Activated CD8-positive, alpha-beta T cell treated with anti-CD3 and anti-CD28 coated beads for 36 hours (primary cell): ENCODE measurements around the gene COBL. TPM values are rescaled to one million over a fixed set of nuclear protein-coding genes. Genes with fewer than 3 reads are reported as not detected.

Source experiments
- ATAC-seq: fragments of 200-7000 bp; cut with Tn5 transposase; one replicate; pipeline ENCODE4 v1.10.0; 2021; ENCODE audit warnings: mild to moderate bottlenecking, moderate library complexity
- CTCF ChIA-PET: fragments of 350-600 bp; sonication (Branson Sonifier 250); formaldehyde crosslinking; loops from one replicate; lab custom pipeline; 2021; ENCODE audit warnings: antibody characterized with exemption; lab: Charles Lee
- POLR2A ChIA-PET: fragments of 350-600 bp; sonication (Branson Sonifier 250); formaldehyde crosslinking; loops from one replicate; lab custom pipeline; 2021; ENCODE audit warnings: antibody characterized with exemption; lab: Charles Lee
- DNase-seq: peaks from one replicate; pipeline ENCODE4 v3.0.0-alpha.2; 2020
- H3K27ac Mint-ChIP-seq: one replicate; pipeline ENCODE4 v1.8.0; 2021; ENCODE audit warnings: mild to moderate bottlenecking, mixed read lengths
- H3K27me3 Mint-ChIP-seq: one replicate; pipeline ENCODE4 v1.8.0; 2021; ENCODE audit warnings: mixed read lengths
- H3K36me3 Mint-ChIP-seq: one replicate; pipeline ENCODE4 v1.8.0; 2021; ENCODE audit warnings: low read depth, mixed read lengths
- H3K4me1 Mint-ChIP-seq: one replicate; pipeline ENCODE4 v1.8.0; 2021; ENCODE audit warnings: low read depth, mixed read lengths
- H3K4me3 Mint-ChIP-seq: one replicate; pipeline ENCODE4 v1.8.0; 2021; ENCODE audit warnings: mild to moderate bottlenecking, moderate library complexity, mixed read lengths
- H3K9me3 Mint-ChIP-seq: one replicate; pipeline ENCODE4 v1.8.0; 2021; ENCODE audit warnings: mixed read lengths
- intact Hi-C: fragments of 100-400 bp; cut with micrococcal nuclease; formaldehyde crosslinking; loops from one replicate; pipeline ENCODE4 v1.10.0; 2022
- total RNA-seq, 2 experiments: library from RNA; stranded (reverse); gene quantifications; one replicate each; pipeline ENCODE4 v1.2.3, GENCODE V29; 2021
- TF ChIP-seq, protein P1 (sequence below): fragments of 200-600 bp; IDR thresholded peaks from one replicate; pipeline ENCODE4 v1.8.0; 2022; ENCODE audit warnings: antibody characterized with exemption, mild to moderate bottlenecking

The COBL gene
- total RNA-seq, 2 experiments from 2014 or later, result not detected

DNA sequence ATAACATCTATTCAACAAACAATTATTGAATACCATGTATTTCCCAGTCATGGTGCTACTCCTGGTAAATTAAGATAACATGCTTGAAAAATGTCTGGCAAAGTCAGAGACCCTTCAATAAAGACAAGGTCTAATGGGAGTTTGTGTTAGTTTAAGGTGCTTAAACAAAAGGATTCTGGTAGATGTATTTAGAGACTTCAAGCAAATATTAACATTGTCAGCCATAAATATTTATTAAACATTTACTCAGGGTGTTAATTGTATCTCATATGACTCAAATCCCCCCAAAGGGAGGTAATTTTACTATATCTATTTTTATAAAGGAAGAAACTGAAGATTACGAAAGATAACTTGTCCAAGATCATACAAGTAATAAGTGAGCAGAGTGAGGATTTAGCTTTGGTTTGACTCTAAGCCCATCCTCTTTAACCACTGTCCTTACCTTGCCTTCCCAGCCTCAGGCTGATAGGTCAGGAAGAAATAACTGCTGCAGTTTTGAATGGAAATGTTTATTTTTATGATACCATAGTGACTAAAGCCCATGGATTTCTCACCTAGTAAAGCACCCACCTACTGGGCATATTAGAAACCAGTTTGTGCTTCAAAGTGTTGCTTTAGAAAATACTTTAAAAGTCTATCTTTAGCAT, 215.4 kb downstream of the COBL start:
- Mint-ChIP-seq H3K27ac (no peak overlapping the region), H3K36me3 (no peaks in the 10 kb centered on the region), H3K4me3 (no peak overlapping the region), H3K9me3 (peaks cover 11% of the 10 kb centered on the region), H3K4me1 (no peaks in the 10 kb centered on the region), H3K27me3 (no peaks in the 10 kb centered on the region)
- ChIA-PET POLR2A (interaction anchor here (1.0 kb wide), 1 partner anchor 39 kb away, joined by 3 read pairs; no protein-coding TSS in a partner anchor), CTCF (no interaction called here)
- intact Hi-C loops, result no loop called here
- TF ChIP-seq, protein P1, sequence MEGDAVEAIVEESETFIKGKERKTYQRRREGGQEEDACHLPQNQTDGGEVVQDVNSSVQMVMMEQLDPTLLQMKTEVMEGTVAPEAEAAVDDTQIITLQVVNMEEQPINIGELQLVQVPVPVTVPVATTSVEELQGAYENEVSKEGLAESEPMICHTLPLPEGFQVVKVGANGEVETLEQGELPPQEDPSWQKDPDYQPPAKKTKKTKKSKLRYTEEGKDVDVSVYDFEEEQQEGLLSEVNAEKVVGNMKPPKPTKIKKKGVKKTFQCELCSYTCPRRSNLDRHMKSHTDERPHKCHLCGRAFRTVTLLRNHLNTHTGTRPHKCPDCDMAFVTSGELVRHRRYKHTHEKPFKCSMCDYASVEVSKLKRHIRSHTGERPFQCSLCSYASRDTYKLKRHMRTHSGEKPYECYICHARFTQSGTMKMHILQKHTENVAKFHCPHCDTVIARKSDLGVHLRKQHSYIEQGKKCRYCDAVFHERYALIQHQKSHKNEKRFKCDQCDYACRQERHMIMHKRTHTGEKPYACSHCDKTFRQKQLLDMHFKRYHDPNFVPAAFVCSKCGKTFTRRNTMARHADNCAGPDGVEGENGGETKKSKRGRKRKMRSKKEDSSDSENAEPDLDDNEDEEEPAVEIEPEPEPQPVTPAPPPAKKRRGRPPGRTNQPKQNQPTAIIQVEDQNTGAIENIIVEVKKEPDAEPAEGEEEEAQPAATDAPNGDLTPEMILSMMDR, result no peak
- ATAC-seq, result no peak
- no peak for DNase-seq

DNA sequence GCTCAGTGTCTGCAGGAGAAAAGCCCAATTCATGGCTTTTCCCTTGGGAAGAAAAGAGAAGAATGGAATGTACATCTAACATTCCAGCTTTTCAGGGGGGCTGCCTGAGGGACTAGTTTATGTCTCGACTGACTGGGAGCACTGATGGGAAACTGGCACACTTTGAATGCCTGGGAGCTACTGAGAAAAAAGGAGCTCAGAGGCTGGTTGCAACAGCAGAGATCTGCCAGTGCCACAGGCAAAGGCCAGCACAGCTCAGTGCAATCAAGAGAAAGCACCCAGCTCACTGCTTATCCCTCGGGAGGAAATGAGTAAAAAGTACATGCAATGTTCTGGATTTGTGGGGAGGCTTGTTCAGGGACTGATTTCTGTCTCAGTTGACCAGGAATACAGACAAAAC, 226.2 kb downstream of the COBL start:
- ChIA-PET POLR2A (no interaction called here), CTCF (interaction anchor here (1.7 to 1.8 kb wide), 2 partner anchors 52 to 70 kb away, joined by 4 to 6 read pairs; no protein-coding TSS in a partner anchor)
- no peak overlapping the region for H3K4me3 Mint-ChIP-seq
- TF ChIP-seq, protein P1, result no peak
- H3K27ac Mint-ChIP-seq, result no peak overlapping the region
- ATAC-seq (no peak), DNase-seq (no peak)
- H3K27me3 Mint-ChIP-seq, result peaks cover 2% of the 10 kb centered on the region
- intact Hi-C loops, result no loop called here
- no peaks in the 10 kb centered on the region for H3K4me1 Mint-ChIP-seq
- peaks cover 5% of the 10 kb centered on the region for H3K36me3 Mint-ChIP-seq
- peaks cover 15% of the 10 kb centered on the region for H3K9me3 Mint-ChIP-seq

DNA sequence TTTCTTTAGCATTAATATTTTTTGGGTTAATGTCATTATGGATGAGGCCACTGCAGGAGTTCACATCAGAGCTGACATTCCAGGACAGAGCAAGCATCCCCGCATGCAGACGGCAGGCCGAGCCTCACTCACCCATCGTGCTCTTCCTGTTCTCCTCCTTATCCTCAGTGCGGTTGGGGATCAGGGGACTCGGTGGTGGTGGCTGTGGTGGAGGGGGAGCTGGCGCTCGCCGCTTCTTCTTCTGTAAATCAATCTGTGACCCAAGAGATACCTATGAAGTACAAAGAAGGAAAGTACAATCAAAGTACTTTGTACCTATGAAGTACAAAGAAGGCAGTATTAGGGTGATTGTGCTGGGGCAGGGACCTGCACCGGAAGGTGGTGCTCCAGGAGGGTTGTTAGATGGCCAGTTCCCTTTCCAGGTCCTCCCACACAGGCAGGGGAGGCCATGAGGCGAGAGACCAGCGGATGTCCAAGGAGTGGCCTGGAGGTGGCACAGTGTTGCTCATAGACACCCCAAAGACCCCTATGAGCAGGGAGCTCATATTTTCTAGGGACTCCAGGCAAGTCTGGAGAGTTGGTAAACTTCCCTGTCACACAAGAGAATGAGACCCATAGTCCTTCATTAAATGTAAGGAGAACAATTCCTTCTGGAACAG, 231.4 kb downstream of the COBL start:
- ChIA-PET POLR2A (no interaction called here), CTCF (interaction anchor here (0.7 to 1.9 kb wide), 2 partner anchors 76 to 78 kb away, joined by 3 to 5 read pairs; no protein-coding TSS in a partner anchor)
- TF ChIP-seq, protein P1, result no peak
- Mint-ChIP-seq H3K36me3 (no peaks in the 10 kb centered on the region), H3K4me3 (no peak overlapping the region), H3K27me3 (no peaks in the 10 kb centered on the region), H3K9me3 (no peaks in the 10 kb centered on the region), H3K4me1 (no peaks in the 10 kb centered on the region), H3K27ac (no peak overlapping the region)
- DNase-seq (no peak), ATAC-seq (no peak)
- intact Hi-C loops, result no loop called here

DNA sequence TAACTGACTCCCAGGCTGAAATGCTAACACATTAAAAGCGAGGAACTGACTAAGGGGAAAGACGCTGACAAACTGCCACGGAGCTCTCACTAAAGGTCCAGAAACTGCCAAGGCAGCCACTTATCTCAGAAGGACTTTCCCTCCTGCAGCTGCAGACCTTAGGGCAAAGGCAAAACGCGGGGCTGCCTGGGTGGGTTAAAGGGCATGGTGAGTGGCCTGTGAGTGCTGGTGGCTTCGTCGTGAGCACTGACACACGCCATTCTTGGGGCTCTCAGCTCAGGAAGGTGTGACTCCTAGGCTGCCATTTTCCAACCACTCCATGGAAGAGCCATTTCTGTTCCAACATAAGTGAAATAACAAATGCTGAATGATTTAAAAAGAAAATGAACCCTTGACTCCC, 232.5 kb downstream of the COBL start:
- TF ChIP-seq, protein P1, result no peak
- CTCF ChIA-PET, result no interaction called here
- H3K27me3 Mint-ChIP-seq, result no peaks in the 10 kb centered on the region
- no peak overlapping the region for H3K4me3 Mint-ChIP-seq
- H3K27ac Mint-ChIP-seq, result no peak overlapping the region
- DNase-seq (no peak), ATAC-seq (no peak)
- no peaks in the 10 kb centered on the region for H3K9me3 Mint-ChIP-seq
- no peaks in the 10 kb centered on the region for H3K4me1 Mint-ChIP-seq
- H3K36me3 Mint-ChIP-seq, result no peaks in the 10 kb centered on the region
- POLR2A ChIA-PET, result no interaction called here
- intact Hi-C loops, result no loop called here

DNA sequence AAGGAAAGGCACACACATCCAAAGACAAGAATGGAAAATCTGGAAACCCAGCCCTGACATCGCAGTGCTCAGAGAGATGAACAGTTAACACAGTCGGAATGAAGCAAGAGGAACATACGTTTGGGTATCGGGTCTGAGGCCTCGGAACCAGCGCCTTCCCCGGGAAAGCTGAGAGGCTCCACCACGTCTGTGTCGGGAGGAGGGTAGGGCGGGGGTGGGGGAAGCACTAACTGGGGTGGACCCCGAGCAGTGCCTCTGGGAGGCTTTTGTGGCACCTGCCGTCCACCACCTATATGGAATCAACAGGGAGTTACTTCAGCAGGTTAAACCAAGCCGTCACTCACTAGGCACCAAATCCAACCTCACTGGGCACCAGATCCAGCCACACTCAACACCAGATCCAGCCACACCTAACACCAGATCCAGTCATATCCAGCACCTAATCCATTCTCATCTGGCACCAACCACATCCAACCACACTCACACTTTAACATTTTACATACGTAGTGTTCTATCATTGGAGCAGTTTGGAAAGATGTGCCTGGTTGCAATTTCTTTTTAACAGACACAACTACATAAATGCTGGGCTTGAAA, 233.6 kb downstream of the COBL start:
- ATAC-seq (no peak), DNase-seq (no peak)
- H3K27ac Mint-ChIP-seq, result no peak overlapping the region
- CTCF ChIA-PET, result interaction anchor here (1.2 kb wide), 2 partner anchors 12 to 58 kb away, joined by 3 read pairs; no protein-coding TSS in a partner anchor
- no peaks in the 10 kb centered on the region for H3K27me3 Mint-ChIP-seq
- intact Hi-C loops, result no loop called here
- no peak overlapping the region for H3K4me3 Mint-ChIP-seq
- no peaks in the 10 kb centered on the region for H3K36me3 Mint-ChIP-seq
- POLR2A ChIA-PET, result no interaction called here
- TF ChIP-seq, protein P1, result no peak
- H3K9me3 Mint-ChIP-seq, result no peaks in the 10 kb centered on the region
- H3K4me1 Mint-ChIP-seq, result no peaks in the 10 kb centered on the region
